Duodenal mucosa (tissue), 2 donors: ENCODE measurements around the gene ENTR1.

ENCODE experiments used
- H3K27ac ChIP-seq: one replicate; pipeline ENCODE4 v1.7.0; 2013; ENCODE audit warnings: low read depth, low read length
- H3K27me3 ChIP-seq, 2 donors: one replicate each; pipeline ENCODE4 v1.7.0; 2013; ENCODE audit warnings: low read length in 2 of 2, control low read depth in 1 of 2; ENCODE audit not compliant: insufficient read depth in 2 of 2, control insufficient read depth in 1 of 2
- H3K36me3 ChIP-seq, 2 donors: one replicate each; pipeline ENCODE4 v1.7.0; 2013; ENCODE audit warnings: low read length in 2 of 2, control low read depth in 1 of 2; ENCODE audit not compliant: insufficient read depth in 2 of 2, control insufficient read depth in 1 of 2
- H3K4me1 ChIP-seq, 2 donors: one replicate each; pipeline ENCODE4 v1.7.0; 2013; ENCODE audit warnings: low read length in 2 of 2, control low read depth in 1 of 2; ENCODE audit not compliant: insufficient read depth in 2 of 2, control insufficient read depth in 1 of 2
- H3K4me3 ChIP-seq, 2 donors: one replicate each; pipeline ENCODE4 v1.7.0; 2013; ENCODE audit warnings: low read length in 2 of 2, low read depth in 1 of 2
- H3K9ac ChIP-seq, 2 donors: one replicate each; pipeline ENCODE4 v1.7.0; 2013; ENCODE audit warnings: low read length in 2 of 2, low read depth in 1 of 2
- H3K9me3 ChIP-seq, 2 donors: one replicate each; pipeline ENCODE4 v1.7.0; 2013; ENCODE audit warnings: low read length in 2 of 2, control low read depth in 1 of 2; ENCODE audit not compliant: control insufficient read depth in 1 of 2

ENTR1 gene

DNA sequence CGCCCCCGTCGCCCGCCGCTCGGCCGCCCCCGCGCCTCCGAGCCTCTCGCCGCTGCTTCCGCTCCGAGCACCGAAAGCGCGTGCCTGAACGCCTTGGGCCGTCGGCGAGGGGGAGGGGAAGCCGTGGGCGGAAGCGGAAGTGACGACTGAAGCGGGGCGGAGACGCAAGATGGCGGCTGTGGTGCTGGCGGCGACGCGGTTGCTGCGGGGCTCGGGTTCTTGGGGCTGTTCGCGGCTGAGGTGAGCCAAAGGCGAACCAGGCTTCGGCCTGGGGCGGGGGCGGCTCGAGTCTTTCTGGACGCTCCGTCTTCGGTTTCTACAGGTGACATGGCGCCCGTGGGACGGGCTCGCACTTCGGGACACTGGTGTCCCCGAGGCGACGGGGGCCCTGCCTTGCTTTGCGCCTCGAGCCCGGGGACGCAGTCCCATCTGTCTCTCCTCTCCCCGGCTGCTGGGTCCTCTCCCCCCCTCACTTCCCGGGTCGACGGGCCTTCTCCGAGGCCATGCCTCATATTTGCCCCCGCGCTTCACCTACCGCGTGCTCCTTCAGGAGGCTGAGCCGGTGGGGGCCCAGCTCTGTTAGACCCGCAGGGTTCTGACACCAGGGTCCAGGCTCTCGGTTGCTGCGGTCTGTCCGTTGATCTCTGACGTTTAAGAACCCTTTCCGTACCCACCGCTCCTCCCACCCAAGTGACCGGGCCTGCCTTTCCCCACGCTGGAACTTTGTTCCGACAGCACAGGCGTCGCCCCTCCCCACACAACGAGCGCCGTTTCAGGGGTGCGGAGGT is at the start of gene ENTR1, which contains the start of gene PMPCA:
ENTR1 (minus strand) TSS at position 115 of the 788 bp plus-strand sequence. CDS start 217 bp downstream, outside the sequence.
PMPCA (plus strand) TSS at position 159 of the 788 bp plus-strand sequence; CDS start at position 170, 11 bp downstream.
- Histone ChIP-seq H3K4me1 (peaks cover 18 to 21% of the 10 kb centered on the region in 2 donors), H3K9me3 (no peaks in the 10 kb centered on the region), H3K27me3 (no peaks in the 10 kb centered on the region), H3K36me3 (peaks cover 29 to 49% of the 10 kb centered on the region in 2 donors), H3K9ac (peak within 1 kb of the TSS; percentile 66 to 92), H3K4me3 (peak within 1 kb of the TSS; percentile 91 to 98), H3K27ac (peak within 1 kb of the TSS; percentile 73)

GRCh38 chr9:136459425-136459824 is 49.0 kb upstream of the ENTR1 start:
- H3K36me3 ChIP-seq, result peaks cover 71 to 95% of the 10 kb centered on the region in 2 donors

GRCh38 chr9:136457326-136457725 is 46.9 kb upstream of the ENTR1 start:
- peaks cover 61 to 88% of the 10 kb centered on the region in 2 donors for H3K36me3 ChIP-seq

More at GRCh38 chr9:136459425-136459824, 49.0 kb upstream of the ENTR1 start:
- Histone ChIP-seq H3K27ac (no peak overlapping the region), H3K4me3 (no peak overlapping the region), H3K27me3 (no peaks in the 10 kb centered on the region), H3K4me1 (no peaks in the 10 kb centered on the region), H3K9me3 (no peaks in the 10 kb centered on the region), H3K9ac (no peak overlapping the region)

DNA sequence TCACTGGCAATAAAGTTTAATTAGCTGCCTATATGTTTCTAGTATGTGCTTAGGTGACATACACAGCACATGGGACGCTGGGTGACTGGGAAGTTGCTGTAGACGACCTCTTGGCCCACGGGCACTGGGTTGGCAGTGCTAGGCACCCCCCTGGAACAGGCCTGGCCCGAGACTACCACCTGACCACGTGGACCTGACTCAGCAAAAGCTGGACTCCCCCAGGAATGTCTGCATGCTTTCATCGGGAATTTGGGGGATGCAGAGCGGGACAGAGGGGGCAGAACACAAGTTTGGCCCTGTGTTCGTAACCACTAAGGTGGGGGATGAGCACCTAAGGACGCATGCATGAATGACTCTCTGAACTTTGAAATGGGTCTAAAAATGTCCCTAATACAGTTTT is 45.8 kb upstream of the ENTR1 start:
- H3K27me3 ChIP-seq, result no peaks in the 10 kb centered on the region
- no peaks in the 10 kb centered on the region for H3K4me1 ChIP-seq
- no peak overlapping the region for H3K27ac ChIP-seq
- H3K9me3 ChIP-seq, result no peaks in the 10 kb centered on the region
- no peak overlapping the region for H3K4me3 ChIP-seq
- peaks cover 55 to 87% of the 10 kb centered on the region in 2 donors for H3K36me3 ChIP-seq
- H3K9ac ChIP-seq, result no peak overlapping the region

More at GRCh38 chr9:136457326-136457725, 46.9 kb upstream of the ENTR1 start:
- Histone ChIP-seq H3K27me3 (no peaks in the 10 kb centered on the region), H3K27ac (no peak overlapping the region), H3K4me3 (no peak overlapping the region), H3K9ac (no peak overlapping the region), H3K4me1 (no peaks in the 10 kb centered on the region), H3K9me3 (no peaks in the 10 kb centered on the region)

GRCh38 chr9:136455043-136456002 is 44.9 kb upstream of the ENTR1 start:
- no peaks in the 10 kb centered on the region for H3K9me3 ChIP-seq
- no peak overlapping the region for H3K27ac ChIP-seq
- H3K27me3 ChIP-seq, result no peaks in the 10 kb centered on the region
- no peaks in the 10 kb centered on the region for H3K4me1 ChIP-seq
- H3K4me3 ChIP-seq, result no peak overlapping the region
- peaks cover 59 to 87% of the 10 kb centered on the region in 2 donors for H3K36me3 ChIP-seq
- H3K9ac ChIP-seq, result no peak overlapping the region

DNA sequence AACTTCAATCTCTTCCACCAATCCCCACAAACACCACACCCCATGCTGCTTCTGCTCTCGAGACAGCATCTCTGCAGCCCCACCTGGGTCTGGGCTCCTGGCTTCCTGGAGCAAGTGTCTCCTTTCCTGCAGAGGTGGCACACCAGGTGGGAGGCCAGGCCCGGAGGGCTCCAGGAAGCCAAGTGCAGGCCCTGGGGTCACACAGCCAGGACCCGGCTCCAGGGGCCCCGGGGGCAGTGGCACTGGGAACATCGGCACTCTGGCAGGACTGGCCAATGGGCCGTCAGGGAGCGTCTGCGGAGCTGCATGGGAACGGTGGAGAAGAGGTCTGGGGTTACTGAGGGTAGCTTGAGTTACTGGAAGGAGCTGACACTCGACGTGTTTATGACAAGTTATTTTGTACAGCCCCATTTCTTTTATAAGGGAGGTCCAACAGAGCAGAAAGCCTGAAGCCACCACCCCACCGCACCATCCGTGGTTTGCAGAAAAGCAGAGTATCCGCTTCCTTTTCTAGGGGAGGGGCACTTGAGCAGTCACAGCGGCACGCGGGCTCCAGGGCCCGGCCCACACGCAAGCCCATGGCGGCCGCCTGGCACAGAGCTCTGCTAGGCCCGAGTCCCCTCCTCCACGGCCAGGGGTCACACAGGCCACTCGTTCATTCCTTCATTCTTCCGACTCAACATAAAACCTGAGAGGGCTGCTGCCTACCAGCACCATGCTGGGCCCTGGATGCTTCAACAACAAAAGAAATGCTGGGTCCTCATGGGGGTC is 43.8 kb upstream of the ENTR1 start:
- H3K4me1 ChIP-seq, result no peaks in the 10 kb centered on the region
- no peak overlapping the region for H3K9ac ChIP-seq
- H3K27ac ChIP-seq, result no peak overlapping the region
- no peaks in the 10 kb centered on the region for H3K9me3 ChIP-seq
- H3K4me3 ChIP-seq, result no peak overlapping the region
- H3K36me3 ChIP-seq, result peaks cover 54 to 87% of the 10 kb centered on the region in 2 donors
- no peaks in the 10 kb centered on the region for H3K27me3 ChIP-seq

DNA sequence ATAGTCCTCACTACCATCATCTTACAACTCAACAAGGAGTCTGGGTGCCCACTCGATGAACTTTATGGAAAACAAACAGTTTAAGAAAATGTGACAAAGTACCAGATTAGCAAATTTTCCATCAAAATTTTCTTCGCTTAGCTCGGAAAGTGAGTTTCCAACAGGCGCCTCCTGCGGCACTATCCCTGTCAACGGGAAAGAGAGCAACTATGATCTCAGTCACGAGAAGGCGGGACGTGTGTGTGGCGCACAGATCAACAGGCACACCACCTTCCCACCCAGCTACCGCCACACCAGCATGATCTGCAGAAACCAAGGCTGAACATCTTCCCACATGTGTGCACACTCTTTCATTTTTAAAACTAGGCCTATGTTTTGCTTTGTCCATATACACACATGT is 42.9 kb upstream of the ENTR1 start:
- H3K36me3 ChIP-seq, result peaks cover 54 to 88% of the 10 kb centered on the region in 2 donors
- no peaks in the 10 kb centered on the region for H3K9me3 ChIP-seq
- no peaks in the 10 kb centered on the region for H3K27me3 ChIP-seq
- H3K4me1 ChIP-seq, result no peaks in the 10 kb centered on the region
- no peak overlapping the region for H3K9ac ChIP-seq
- H3K27ac ChIP-seq, result no peak overlapping the region
- no peak overlapping the region for H3K4me3 ChIP-seq

GRCh38 chr9:136451221-136451877 is 40.9 kb upstream of the ENTR1 start:
- H3K4me3 ChIP-seq, result no peak overlapping the region
- no peak overlapping the region for H3K27ac ChIP-seq
- H3K4me1 ChIP-seq, result no peaks in the 10 kb centered on the region
- no peaks in the 10 kb centered on the region for H3K9me3 ChIP-seq
- H3K27me3 ChIP-seq, result no peaks in the 10 kb centered on the region
- no peak overlapping the region for H3K9ac ChIP-seq
- peaks cover 59 to 89% of the 10 kb centered on the region in 2 donors for H3K36me3 ChIP-seq

DNA sequence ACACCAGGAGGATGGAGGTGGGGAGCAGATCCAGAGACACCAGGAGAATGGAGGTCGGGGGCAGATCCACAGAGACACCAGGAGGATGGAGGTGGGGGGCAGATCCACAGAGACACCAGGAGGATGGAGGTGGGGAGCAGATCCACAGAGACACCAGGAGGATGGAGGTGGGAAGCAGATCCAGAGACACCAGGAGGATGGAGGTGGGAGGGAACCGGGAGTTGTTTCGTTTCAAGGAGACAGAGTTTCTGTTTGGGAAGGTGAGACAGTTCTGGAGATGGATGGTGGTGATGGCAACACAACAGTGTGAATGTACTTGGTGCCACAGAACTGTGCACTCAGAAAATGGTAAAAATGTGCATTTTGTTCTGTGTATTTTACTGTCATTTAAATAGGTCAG is 38.2 kb upstream of the ENTR1 start:
- H3K4me3 ChIP-seq, result no peak overlapping the region
- no peaks in the 10 kb centered on the region for H3K9me3 ChIP-seq
- no peaks in the 10 kb centered on the region for H3K27me3 ChIP-seq
- H3K9ac ChIP-seq, result no peak overlapping the region
- no peak overlapping the region for H3K27ac ChIP-seq
- peaks cover 42 to 87% of the 10 kb centered on the region in 2 donors for H3K36me3 ChIP-seq
- H3K4me1 ChIP-seq, result no peaks in the 10 kb centered on the region
